Transverse colon (tissue), 4 donors: ENCODE data around the gene FREM2. TPM values are rescaled to one million over a fixed set of nuclear protein-coding genes. Genes with fewer than 3 reads are reported as not detected.

Experiments
- DNase-seq: peaks from one replicate; pipeline ENCODE4 v3.0.0-alpha.2; 2019
- H3K27ac ChIP-seq, 4 donors: fragments of 200-600 bp; sonication (generic); 2 replicates each; pipeline ENCODE4 v1.5.1; 2016 to 2018; ENCODE audit warnings: inconsistent platforms in 4 of 4
- H3K27me3 ChIP-seq: fragments of 200-600 bp; sonication (generic); 2 replicates; pipeline ENCODE4 v1.5.1; 2017; ENCODE audit warnings: inconsistent platforms
- H3K36me3 ChIP-seq, 4 donors: fragments of 200-600 bp; sonication (generic); 2 replicates each; pipeline ENCODE4 v1.5.1; 2017 to 2019; ENCODE audit warnings: inconsistent platforms in 4 of 4
- H3K4me1 ChIP-seq, 4 donors: fragments of 200-600 bp; sonication (generic); 2 replicates each; pipeline ENCODE4 v1.5.1; 2017 to 2020; ENCODE audit warnings: inconsistent platforms in 4 of 4
- H3K4me3 ChIP-seq, 4 donors: fragments of 200-600 bp; sonication (generic); 1 replicate in 1 of 4; 2 replicates in 3 of 4; pipeline versions ENCODE4 v1.5.1 to v1.6.1; 2017 to 2019; ENCODE audit warnings: inconsistent platforms in 4 of 4
- H3K9me3 ChIP-seq, 2 donors: fragments of 200-600 bp; sonication (generic); 2 replicates each; pipeline ENCODE4 v1.5.1; 2017 to 2019; ENCODE audit warnings: inconsistent platforms in 2 of 2
- CTCF ChIP-seq, 5 experiments: fragments of 200-600 bp in 3 of 5; fragments of 450-650 bp in 2 of 5; sonication (generic) in 3 of 5; IDR thresholded peaks; 1 replicate in 2 of 5; 2 replicates in 3 of 5; pipeline ENCODE4 v1.5.1; 2016 to 2017; ENCODE audit warnings: antibody characterized with exemption in 5 of 5, inconsistent platforms in 3 of 5, mild to moderate bottlenecking in 2 of 5, moderate library complexity in 1 of 5
- EP300 ChIP-seq: sonication (generic); formaldehyde crosslinking; IDR thresholded peaks from one replicate; pipeline ENCODE4 v1.6.1; 2017; ENCODE audit warnings: antibody characterized with exemption, low read depth
- POLR2A ChIP-seq: fragments of 450-650 bp; IDR thresholded peaks from one replicate; pipeline ENCODE4 v1.6.1; 2016; ENCODE audit warnings: antibody characterized with exemption, mild to moderate bottlenecking, moderate library complexity
- POLR2AphosphoS5 ChIP-seq, 3 donors: sonication (generic); formaldehyde crosslinking; IDR thresholded peaks; one replicate each; pipeline ENCODE4 v1.6.1; 2016; ENCODE audit warnings: antibody characterized with exemption in 3 of 3
- WGBS, 2 donors: methylation state at CpG; one replicate each; pipeline ENCODE4 v1.1.5; 2018; ENCODE audit warnings: low coverage in 1 of 2; 5-methylcytosine and 5-hydroxymethylcytosine counted together
- in situ Hi-C, 4 donors: fragments of 200-750 bp; cut with MboI; loops; one replicate each; pipeline versions ENCODE4 v1.15.0 to v1.15.1; 2017; ENCODE audit warnings: low sequenced_read_pairs in 3 of 4, low pct_ligation_motif_present in 1 of 4, low pct_unique_long_range_greater_than_20kb in 1 of 4
- intact Hi-C: fragments of 100-400 bp; cut with DNase I; formaldehyde crosslinking; loops from one replicate; pipeline ENCODE4 v1.15.1; 2023; ENCODE audit warnings: low total_unique reads
- total RNA-seq, 4 donors: library from RNA; depleted of rRNA; stranded (reverse); fragments of >200 nt; gene quantifications; one replicate each; pipeline ENCODE4 v1.1.0, GENCODE V29; 2016

FREM2 gene
- total RNA-seq, 4 donors from 2014 or later = 0.40 to 2.2 (median 1.2) TPM

GRCh38 chr13:38713046-38713445, 26.2 kb downstream of the FREM2 start:
- WGBS, 2 donors = 64 to 70% methylated on average over 2 of the region's 2 CpGs
- H3K9me3 ChIP-seq = no peaks in the 10 kb centered on the region
- TF ChIP-seq POLR2AphosphoS5 (IDR thresholded peaks at IDR 0.05) (no peak), POLR2A (no peak), CTCF (IDR thresholded peaks at IDR 0.05) (no peak), EP300 (no peak)
- no peaks in the 10 kb centered on the region for H3K27me3 ChIP-seq
- no peaks in the 10 kb centered on the region for H3K36me3 ChIP-seq
- no peaks in the 10 kb centered on the region for H3K4me1 ChIP-seq
- DNase-seq = no peak
- H3K4me3 ChIP-seq = no peak overlapping the region
- no peak overlapping the region for H3K27ac ChIP-seq
- intact Hi-C loops (no loop called here), in situ Hi-C loops (no loop called here)

- intact Hi-C loops (no loop called here), in situ Hi-C loops (no loop called here)
- DNase-seq = no peak
- Histone ChIP-seq H3K27me3 (no peaks in the 10 kb centered on the region), H3K27ac (no peak overlapping the region), H3K4me1 (no peaks in the 10 kb centered on the region), H3K36me3 (no peaks in the 10 kb centered on the region), H3K4me3 (no peak overlapping the region), H3K9me3 (no peaks in the 10 kb centered on the region)
- WGBS, 2 donors = 77 to 86% methylated on average over 4 of the region's 4 CpGs
- TF ChIP-seq POLR2AphosphoS5 (IDR thresholded peaks at IDR 0.05) (no peak), CTCF (IDR thresholded peaks at IDR 0.05) (no peak), POLR2A (no peak), EP300 (no peak)
Observed at GRCh38 chr13:38718374-38718773, 31.5 kb downstream of the FREM2 start.

GRCh38 chr13:38730332-38730731, 43.5 kb downstream of the FREM2 start:
- TF ChIP-seq POLR2AphosphoS5 (IDR thresholded peaks at IDR 0.05) (no peak), POLR2A (no peak), EP300 (no peak), CTCF (IDR thresholded peaks at IDR 0.05) (no peak)
- no peak overlapping the region for H3K27ac ChIP-seq
- no peaks in the 10 kb centered on the region for H3K27me3 ChIP-seq
- intact Hi-C loops (loop anchor here (5.0 kb wide), 1 partner anchor 453 kb away; no protein-coding TSS in a partner anchor), in situ Hi-C loops (no loop called here)
- H3K4me1 ChIP-seq = no peaks in the 10 kb centered on the region
- H3K4me3 ChIP-seq = no peak overlapping the region
- DNase-seq = no peak
- WGBS, 2 donors = 66 to 67% methylated on average over 4 of the region's 4 CpGs
- H3K9me3 ChIP-seq = no peaks in the 10 kb centered on the region
- H3K36me3 ChIP-seq = no peaks in the 10 kb centered on the region

GRCh38 chr13:38733146-38733545, 46.3 kb downstream of the FREM2 start:
- Histone ChIP-seq H3K9me3 (no peaks in the 10 kb centered on the region), H3K36me3 (no peaks in the 10 kb centered on the region), H3K4me1 (no peaks in the 10 kb centered on the region), H3K27ac (no peak overlapping the region), H3K27me3 (no peaks in the 10 kb centered on the region), H3K4me3 (no peak overlapping the region)
- 71 to 90% methylated on average over 1 of the region's 1 CpG for WGBS, 2 donors
- TF ChIP-seq POLR2AphosphoS5 (IDR thresholded peaks at IDR 0.05) (no peak), EP300 (no peak), CTCF (IDR thresholded peaks at IDR 0.05) (no peak), POLR2A (no peak)
- no peak for DNase-seq
- in situ Hi-C loops = no loop called here
- intact Hi-C loops = loop anchor here (5.0 kb wide), 1 partner anchor 456 kb away; no protein-coding TSS in a partner anchor
